Panc1 (cell line): ENCODE data around the gene ATP6V0D1.

Source experiments
- CTCF ChIP-seq: fragments of 450-650 bp; IDR thresholded peaks from 2 replicates; pipeline ENCODE4 v1.5.1; 2017; ENCODE audit warnings: mild to moderate bottlenecking
- POLR2AphosphoS5 ChIP-seq: IDR thresholded peaks from 2 replicates; pipeline ENCODE4 v1.6.1; 2012; ENCODE audit warnings: mild to moderate bottlenecking, low read depth, low read length, moderate library complexity
- SIN3A ChIP-seq: IDR thresholded peaks from 2 replicates; pipeline ENCODE4 v1.6.1; 2012; ENCODE audit warnings: low read depth, mild to moderate bottlenecking, low read length, moderate library complexity, borderline replicate concordance; ENCODE audit not compliant: insufficient read depth
- TCF7L2 ChIP-seq: IDR thresholded peaks from 2 replicates; pipeline ENCODE4 v1.6.1; 2011; ENCODE audit warnings: mild to moderate bottlenecking, low read depth, low read length, inconsistent platforms

GRCh38 chr16:67429799-67430503 is 51.0 kb downstream of the ATP6V0D1 start:
- TF ChIP-seq CTCF = no peak
- no peak for TF ChIP-seq POLR2AphosphoS5
- TF ChIP-seq TCF7L2 = no peak
- TF ChIP-seq SIN3A = no peak
